Muscle layer of duodenum (tissue), 2 donors: ENCODE measurements around the gene PRICKLE2.

ENCODE experiments used
- H3K27ac ChIP-seq: one replicate; pipeline ENCODE4 v1.7.0; 2013; ENCODE audit warnings: mild to moderate bottlenecking, low read length
- H3K27me3 ChIP-seq: one replicate; pipeline ENCODE4 v1.7.0; 2013; ENCODE audit warnings: low read depth, mild to moderate bottlenecking, control low read depth, low read length
- H3K36me3 ChIP-seq, 2 donors: one replicate each; pipeline ENCODE4 v1.7.0; 2013; ENCODE audit warnings: low read length in 2 of 2, control low read depth in 1 of 2, mild to moderate bottlenecking in 1 of 2; ENCODE audit not compliant: insufficient read depth in 2 of 2, control insufficient read depth in 1 of 2
- H3K4me1 ChIP-seq, 2 donors: one replicate each; pipeline ENCODE4 v1.7.0; 2013; ENCODE audit warnings: low read length in 2 of 2, mild to moderate bottlenecking in 2 of 2, control low read depth in 1 of 2, moderate library complexity in 1 of 2; ENCODE audit not compliant: insufficient read depth in 2 of 2, control insufficient read depth in 1 of 2
- H3K4me3 ChIP-seq, 2 donors: one replicate each; pipeline ENCODE4 v1.7.0; 2013; ENCODE audit warnings: low read length in 2 of 2, low read depth in 1 of 2, mild to moderate bottlenecking in 1 of 2
- H3K9me3 ChIP-seq, 2 donors: one replicate each; pipeline ENCODE4 v1.7.0; 2013; ENCODE audit warnings: low read length in 2 of 2, control low read depth in 1 of 2, mild to moderate bottlenecking in 1 of 2; ENCODE audit not compliant: control insufficient read depth in 1 of 2
- donor health status: healthy.

The PRICKLE2 gene

DNA sequence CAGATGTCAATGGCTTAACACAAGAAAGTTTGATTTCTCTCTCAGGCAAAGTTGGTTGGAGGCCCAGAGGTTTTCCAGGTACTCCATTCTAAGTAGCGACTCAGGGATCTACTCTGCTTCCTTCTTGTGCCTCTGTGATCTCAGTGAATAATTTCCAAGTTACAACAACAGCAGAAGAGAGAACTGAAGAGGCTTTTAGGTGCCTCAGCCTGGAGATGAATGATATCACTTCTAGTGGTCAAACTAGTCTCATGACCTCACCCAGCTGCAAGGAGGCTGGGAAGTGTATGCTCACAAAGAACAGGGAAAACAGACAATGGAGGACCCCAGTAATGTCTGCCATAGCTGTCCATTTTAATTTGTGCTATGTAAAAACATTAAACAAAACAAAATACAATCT is 4.6 kb upstream of the PRICKLE2 start:
- H3K27me3 ChIP-seq: no peaks in the 10 kb centered on the region
- H3K9me3 ChIP-seq: no peaks in the 10 kb centered on the region
- no peak overlapping the region for H3K27ac ChIP-seq
- H3K4me1 ChIP-seq: peaks cover 8 to 23% of the 10 kb centered on the region in 2 donors
- no peaks in the 10 kb centered on the region for H3K36me3 ChIP-seq
- H3K4me3 ChIP-seq: no peak overlapping the region

DNA sequence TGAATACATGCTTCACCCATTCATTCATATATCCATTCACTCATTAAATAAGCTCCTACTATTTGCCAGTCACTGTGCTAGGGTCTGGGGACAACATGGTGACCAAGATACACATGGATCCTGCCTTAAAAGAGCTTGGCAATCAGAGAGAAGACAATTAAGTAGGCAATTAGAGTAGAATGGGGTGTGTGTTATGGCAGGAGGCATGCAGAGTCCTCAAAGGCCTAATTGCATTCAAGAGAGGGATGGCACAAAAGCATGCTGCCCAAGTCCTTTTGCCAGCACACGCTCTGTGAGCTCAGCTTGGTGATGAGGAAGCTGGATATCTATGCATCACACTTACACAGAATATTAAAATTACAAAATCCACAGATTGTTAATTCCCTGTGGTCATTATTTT is 2.8 kb upstream of the PRICKLE2 start:
- H3K4me3 ChIP-seq: no peak overlapping the region
- H3K4me1 ChIP-seq: peaks cover 8 to 41% of the 10 kb centered on the region in 2 donors
- no peaks in the 10 kb centered on the region for H3K9me3 ChIP-seq
- no peaks in the 10 kb centered on the region for H3K27me3 ChIP-seq
- no peak overlapping the region for H3K27ac ChIP-seq
- no peaks in the 10 kb centered on the region for H3K36me3 ChIP-seq

DNA sequence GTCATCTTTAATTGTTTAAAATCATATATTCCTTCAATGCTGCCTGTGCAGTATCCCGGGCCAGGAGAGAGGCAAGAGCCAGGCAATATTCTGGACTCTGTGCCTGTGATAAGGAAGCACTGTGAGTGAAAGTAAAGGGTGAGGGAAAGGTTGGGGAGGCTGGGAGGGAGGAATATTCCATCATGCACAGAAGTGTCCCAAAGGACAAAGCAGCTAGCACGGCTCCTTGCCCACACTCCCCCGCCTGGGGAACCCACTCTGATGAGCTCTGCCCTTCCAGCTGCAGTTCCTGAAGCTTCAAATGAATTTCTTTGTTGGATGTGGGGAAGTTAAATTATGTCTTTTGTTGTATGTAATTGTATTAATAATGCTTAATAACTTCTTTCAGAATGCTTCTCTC is 1.5 kb upstream of the PRICKLE2 start:
- Histone ChIP-seq H3K9me3 (no peaks in the 10 kb centered on the region), H3K27ac (no peak overlapping the region), H3K27me3 (no peaks in the 10 kb centered on the region), H3K36me3 (no peaks in the 10 kb centered on the region), H3K4me1 (peaks cover 8 to 53% of the 10 kb centered on the region in 2 donors), H3K4me3 (no peak overlapping the region)

DNA sequence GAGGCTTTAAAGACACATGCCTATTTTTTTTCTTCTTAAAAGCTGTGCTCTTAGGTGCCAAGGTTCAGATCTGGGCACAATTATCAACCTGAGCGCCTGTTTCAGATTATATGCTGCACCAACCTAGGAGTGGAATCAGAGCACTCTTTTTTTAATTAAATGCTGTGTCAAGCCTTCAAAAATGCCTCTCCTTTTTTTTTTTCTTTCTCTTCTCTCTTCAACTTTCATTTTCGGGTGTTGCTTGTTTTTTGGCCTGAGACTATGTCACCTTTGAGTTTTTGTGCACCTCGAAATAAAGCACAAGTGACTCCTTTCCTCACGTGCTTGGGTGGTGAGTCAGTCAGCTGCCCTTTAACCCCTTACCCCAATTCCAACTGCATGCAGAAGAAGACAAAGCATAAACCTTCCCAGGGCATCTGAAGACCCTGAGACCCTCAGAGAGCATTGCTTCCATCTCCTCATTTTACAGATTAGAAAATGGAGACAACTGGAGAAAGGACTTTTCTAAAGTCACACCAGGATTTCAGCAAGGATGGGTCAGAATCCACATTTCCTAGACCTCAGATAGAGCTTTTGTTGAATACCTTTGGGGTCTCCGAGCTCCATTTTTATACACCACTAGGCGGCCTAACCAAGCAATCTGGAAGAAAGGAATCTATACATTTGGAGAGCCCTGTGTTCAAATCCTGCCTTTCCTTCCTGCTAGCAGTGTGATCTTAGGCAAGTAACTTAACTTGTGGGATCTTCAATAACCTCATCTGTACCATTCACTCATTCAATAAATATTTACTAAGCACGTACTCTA is 631 bp upstream of the PRICKLE2 start:
- peak overlapping the region; percentile 42 to 56 for H3K4me3 ChIP-seq
- peak overlapping the region; percentile 82 for H3K27ac ChIP-seq
- peaks cover 8 to 60% of the 10 kb centered on the region in 2 donors for H3K4me1 ChIP-seq
- no peaks in the 10 kb centered on the region for H3K27me3 ChIP-seq
- no peaks in the 10 kb centered on the region for H3K9me3 ChIP-seq
- no peaks in the 10 kb centered on the region for H3K36me3 ChIP-seq

- Histone ChIP-seq H3K4me3 (peak overlapping the region; percentile 42 to 56), H3K9me3 (no peaks in the 10 kb centered on the region), H3K36me3 (no peaks in the 10 kb centered on the region), H3K27me3 (no peaks in the 10 kb centered on the region), H3K4me1 (peaks cover 8 to 73% of the 10 kb centered on the region in 2 donors), H3K27ac (peak overlapping the region; percentile 82)
Observed at GRCh38 chr3:64223791-64224745, 1.2 kb downstream of the PRICKLE2 start.

DNA sequence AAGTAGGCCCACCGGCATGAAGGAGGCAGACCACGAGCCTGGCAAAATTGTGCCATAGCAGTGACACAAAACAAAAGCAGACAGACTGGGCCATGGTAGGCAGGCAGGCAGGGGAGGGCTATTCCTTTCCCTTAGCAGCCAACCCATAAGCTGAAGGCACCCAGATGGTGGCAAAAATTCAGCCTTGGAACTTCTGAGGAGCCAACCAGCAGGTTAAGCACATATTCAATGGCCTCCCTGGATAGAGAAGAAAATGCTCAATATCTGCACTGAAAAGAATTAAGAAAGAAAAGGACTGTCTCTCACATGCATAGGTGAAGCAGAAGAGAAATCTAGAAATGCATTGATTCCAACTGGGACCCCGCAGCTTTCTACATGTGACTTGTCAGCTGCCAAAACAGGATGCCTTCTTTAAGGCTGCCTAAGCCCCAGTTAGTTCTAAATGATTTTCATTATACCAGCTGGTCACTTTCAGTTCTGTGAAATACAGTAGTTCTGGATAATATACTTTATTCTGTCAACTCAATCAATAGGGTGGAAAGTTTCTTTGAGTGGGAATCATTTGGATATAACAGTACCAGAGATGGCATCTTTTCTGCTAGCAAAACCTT is 2.7 kb downstream of the PRICKLE2 start:
- Histone ChIP-seq H3K4me1 (peaks cover 13 to 88% of the 10 kb centered on the region in 2 donors), H3K27ac (peak overlapping the region; percentile 48)

DNA sequence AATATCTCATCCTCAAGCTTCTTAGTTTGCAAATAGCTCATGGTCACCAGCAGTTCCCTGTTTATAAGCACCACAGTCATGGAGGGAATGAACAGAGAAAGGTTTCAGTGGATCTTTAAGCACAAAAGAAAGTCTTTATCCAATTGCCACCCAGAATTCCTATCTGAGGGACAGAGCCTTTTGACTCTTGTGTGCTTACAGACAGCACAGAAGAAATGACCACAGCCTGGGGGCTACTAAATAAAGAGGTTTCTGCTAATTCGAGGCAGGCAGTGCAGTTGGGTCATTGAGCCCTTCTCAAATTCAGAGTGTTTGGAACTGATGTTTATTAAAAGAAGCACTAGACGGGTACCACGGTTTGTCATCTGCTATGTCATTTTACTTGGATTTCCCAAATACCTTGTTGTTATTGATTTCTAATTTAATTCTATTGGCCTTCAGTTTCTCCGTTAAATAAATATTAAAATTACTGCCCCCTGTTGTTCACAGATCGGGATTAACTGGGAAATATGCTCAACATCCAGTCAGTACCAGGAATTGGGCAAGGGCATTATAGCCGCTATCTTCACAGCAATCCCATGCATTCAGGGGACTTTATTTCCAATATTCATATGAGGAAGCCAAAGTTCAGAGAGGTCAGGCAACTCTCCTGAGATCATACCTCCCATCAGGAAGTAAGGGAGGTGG is 3.6 kb downstream of the PRICKLE2 start:
- Histone ChIP-seq H3K9me3 (no peaks in the 10 kb centered on the region), H3K4me1 (peaks cover 17 to 92% of the 10 kb centered on the region in 2 donors), H3K27ac (peak overlapping the region; percentile 48), H3K36me3 (no peaks in the 10 kb centered on the region), H3K4me3 (peak overlapping the region in 1 of 2 donors; percentile 56), H3K27me3 (no peaks in the 10 kb centered on the region)

More for the DNA sequence above, 2.7 kb downstream of the PRICKLE2 start:
- Histone ChIP-seq H3K27me3 (no peaks in the 10 kb centered on the region), H3K36me3 (no peaks in the 10 kb centered on the region), H3K9me3 (no peaks in the 10 kb centered on the region), H3K4me3 (peak overlapping the region in 1 of 2 donors; percentile 56)

DNA sequence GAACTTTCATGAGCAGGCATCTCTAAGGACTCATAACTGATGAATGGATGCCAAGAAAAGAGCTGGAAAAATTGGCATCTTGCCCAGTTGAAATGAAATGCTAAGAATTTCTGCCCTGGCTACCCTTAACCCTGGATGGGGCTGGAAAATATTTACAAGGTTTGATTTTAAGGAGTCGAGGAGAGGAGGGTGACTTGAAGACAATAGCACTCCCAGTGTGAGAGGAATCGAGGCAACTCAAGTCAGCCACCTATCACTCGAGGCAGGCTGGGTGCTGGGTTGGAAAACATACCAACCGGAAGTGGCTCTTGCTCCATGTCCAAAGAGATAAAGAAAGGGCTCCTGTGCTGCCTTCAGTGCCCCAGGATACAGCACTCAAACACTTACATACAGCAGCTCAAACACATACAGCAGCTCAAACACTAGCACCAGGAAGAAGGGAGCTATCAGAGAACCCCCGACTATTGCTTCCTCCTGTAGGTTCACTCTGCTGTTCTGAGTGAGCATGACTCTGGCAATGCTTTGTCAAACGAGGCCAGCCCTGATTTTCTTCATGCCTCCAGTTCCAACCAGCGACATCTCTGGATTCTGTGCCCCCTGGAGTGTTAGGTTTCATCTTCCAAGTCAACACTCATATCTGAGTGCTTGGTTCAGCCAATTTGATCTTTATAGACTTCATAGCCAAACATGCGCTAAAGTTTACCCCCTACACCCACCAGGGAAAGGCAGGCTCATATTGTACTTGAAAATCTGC is 4.9 kb downstream of the PRICKLE2 start:
- Histone ChIP-seq H3K9me3 (no peaks in the 10 kb centered on the region), H3K36me3 (no peaks in the 10 kb centered on the region), H3K4me1 (peaks cover 21 to 89% of the 10 kb centered on the region in 2 donors), H3K4me3 (peak overlapping the region in 1 of 2 donors; percentile 6), H3K27me3 (no peaks in the 10 kb centered on the region), H3K27ac (peak overlapping the region; percentile 48)

DNA sequence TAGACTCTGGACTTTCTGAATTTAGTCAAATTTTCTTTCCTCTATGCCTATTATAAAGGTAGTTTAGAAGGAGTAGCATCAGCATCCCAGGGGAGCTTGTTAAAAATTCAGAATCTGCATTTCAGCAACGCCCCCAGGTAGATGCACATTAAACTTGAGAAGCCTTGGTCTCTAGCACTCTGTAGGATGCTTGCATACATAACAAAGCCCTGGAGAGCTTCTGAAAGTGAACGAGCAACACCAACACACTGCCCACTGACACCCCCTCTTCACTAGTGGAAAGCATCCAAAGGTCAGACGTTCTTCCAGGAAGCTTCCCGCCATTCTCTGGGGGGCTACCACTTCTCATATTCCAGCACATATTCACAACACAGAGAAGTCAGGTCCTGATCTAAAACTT is 6.5 kb downstream of the PRICKLE2 start:
- Histone ChIP-seq H3K4me1 (peaks cover 21 to 89% of the 10 kb centered on the region in 2 donors), H3K9me3 (no peaks in the 10 kb centered on the region), H3K27me3 (no peaks in the 10 kb centered on the region), H3K27ac (peak overlapping the region; percentile 60), H3K4me3 (no peak overlapping the region), H3K36me3 (no peaks in the 10 kb centered on the region)

DNA sequence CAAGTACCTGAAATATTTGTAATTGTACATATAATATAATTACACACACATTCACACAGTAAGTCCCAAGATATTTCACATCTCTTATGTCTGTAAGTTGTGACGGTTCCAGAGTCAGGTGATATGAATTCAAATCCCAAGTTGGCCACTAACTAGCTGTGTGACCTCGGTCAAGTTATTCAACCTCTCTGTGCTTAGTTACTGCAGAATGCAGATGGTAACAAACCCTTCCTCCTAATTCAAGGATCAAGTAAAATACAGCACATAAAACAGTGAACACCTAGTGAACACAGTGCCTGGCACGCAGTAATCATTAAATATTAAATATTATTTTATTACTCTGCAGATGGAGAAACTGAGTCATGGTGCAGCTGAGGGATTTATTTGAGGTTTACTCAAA is 6.9 kb downstream of the PRICKLE2 start:
- Histone ChIP-seq H3K9me3 (no peaks in the 10 kb centered on the region), H3K4me1 (peaks cover 21 to 89% of the 10 kb centered on the region in 2 donors), H3K27ac (no peak overlapping the region), H3K27me3 (no peaks in the 10 kb centered on the region), H3K36me3 (no peaks in the 10 kb centered on the region), H3K4me3 (no peak overlapping the region)
